ENCODE data around the gene GARIN5A.
A peak's percentile ranks its signal among the peaks of the same experiment; 100 is the strongest.

GARIN5A gene

DNA sequence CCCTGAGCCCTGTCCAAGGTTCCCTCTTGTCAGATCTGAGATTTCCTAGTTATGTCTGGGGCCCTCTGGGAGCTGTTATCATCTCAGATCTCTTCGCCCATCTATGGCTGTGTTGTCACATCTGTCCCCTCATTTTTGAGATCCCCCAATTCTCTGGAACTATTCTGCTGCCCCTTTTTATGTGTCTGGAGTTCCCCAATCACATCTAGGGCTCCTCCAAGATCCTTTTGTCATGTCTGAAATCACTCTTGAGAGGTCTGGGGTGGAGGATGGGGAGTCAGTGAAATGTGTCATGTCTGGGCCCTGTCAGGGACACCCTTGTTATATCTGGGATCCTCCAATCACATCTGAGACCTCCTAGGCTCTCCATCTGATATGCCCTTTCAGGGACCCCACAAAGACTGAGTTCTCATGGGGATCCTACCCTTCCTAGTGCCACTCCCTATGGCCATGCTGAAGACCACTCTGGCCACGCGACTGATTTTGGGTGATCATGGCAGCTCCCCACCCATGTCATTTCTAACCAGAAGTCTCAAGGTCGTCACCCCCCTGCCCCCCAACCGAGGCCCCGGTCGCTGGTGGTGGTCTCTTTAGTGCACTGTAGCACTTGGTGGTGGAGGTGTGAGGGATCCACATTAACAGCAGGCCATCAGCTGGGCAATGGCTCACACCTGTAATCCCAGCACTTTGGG, 47.7 kb downstream of the GARIN5A start:
- no peak overlapping the region for H3K4me3 ChIP-seq (ENCODE audit: control insufficient read depth, low read depth, low read length)
- DNase-seq (ENCODE audit: low read depth) = no peak
- TF ChIP-seq, protein P1, sequence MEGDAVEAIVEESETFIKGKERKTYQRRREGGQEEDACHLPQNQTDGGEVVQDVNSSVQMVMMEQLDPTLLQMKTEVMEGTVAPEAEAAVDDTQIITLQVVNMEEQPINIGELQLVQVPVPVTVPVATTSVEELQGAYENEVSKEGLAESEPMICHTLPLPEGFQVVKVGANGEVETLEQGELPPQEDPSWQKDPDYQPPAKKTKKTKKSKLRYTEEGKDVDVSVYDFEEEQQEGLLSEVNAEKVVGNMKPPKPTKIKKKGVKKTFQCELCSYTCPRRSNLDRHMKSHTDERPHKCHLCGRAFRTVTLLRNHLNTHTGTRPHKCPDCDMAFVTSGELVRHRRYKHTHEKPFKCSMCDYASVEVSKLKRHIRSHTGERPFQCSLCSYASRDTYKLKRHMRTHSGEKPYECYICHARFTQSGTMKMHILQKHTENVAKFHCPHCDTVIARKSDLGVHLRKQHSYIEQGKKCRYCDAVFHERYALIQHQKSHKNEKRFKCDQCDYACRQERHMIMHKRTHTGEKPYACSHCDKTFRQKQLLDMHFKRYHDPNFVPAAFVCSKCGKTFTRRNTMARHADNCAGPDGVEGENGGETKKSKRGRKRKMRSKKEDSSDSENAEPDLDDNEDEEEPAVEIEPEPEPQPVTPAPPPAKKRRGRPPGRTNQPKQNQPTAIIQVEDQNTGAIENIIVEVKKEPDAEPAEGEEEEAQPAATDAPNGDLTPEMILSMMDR (conservative IDR thresholded peaks at IDR 0.05; ENCODE audit: control insufficient read depth, insufficient read depth, low read depth, low read length) = no peak

GRCh38 chr19:50427997-50428425, 48.6 kb downstream of the GARIN5A start:
- TF ChIP-seq, protein P1 (conservative IDR thresholded peaks at IDR 0.05; ENCODE audit: control insufficient read depth, insufficient read depth, low read depth, low read length) = no peak
- peak overlapping the region; percentile 7 for H3K4me3 ChIP-seq (ENCODE audit: control insufficient read depth, low read depth, low read length)
- DNase-seq (ENCODE audit: low read depth) = peak; percentile 70

DNA sequence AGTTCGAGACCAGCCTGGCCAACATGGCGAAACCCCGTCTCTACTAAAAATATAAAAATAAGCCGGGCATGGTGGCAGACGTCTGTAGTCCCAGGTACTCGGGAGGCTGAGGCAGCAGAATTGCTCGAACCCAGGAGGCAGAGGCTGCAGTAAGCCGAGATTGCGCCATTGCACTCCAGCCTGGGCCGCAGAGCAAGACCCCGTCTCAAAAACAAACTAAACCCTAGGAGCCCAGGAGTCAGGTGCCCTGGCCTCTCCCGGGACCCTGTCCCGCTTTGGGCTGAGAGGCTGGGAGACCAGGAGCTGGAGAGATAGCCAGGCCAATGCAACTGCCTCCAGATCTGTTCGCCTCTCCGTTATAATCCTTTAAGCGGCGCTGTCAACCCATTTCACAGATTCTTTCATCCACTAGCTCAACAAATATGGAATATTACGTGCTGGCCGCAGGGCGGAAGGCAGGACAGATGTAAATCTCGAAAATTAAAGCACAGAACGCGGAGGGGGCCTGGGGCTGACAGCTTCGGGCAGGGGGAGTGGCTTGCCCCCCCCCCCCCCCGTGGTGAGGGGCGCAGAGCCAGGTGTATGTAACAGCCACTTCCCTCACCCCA, 49.2 kb downstream of the GARIN5A start:
- DNase-seq (ENCODE audit: low read depth) = no peak
- peak overlapping the region; percentile 7 for H3K4me3 ChIP-seq (ENCODE audit: control insufficient read depth, low read depth, low read length)
- TF ChIP-seq, protein P1 (conservative IDR thresholded peaks at IDR 0.05; ENCODE audit: control insufficient read depth, insufficient read depth, low read depth, low read length) = no peak

DNA sequence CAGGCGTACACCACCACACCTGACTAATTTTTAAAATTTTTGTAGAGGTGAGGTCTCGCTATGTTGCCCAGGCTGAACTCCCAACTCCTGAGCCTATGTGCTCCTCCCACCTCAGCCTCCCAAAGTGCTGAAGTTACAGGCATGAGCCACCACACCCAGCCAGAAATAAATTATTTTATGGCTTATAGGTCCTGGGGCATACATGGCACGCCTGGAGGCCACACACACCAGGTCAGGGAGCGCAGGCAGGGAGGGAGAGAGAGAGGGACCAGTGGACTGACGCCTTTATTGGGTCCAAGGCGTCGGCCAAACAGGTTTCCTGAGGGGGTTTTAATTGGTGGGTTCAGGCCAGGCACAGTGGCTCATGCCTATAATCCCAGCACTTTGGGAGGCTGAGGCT, 51.1 kb downstream of the GARIN5A start:
- no peak overlapping the region for H3K4me3 ChIP-seq (ENCODE audit: control insufficient read depth, low read depth, low read length)
- TF ChIP-seq, protein P1 (conservative IDR thresholded peaks at IDR 0.05; ENCODE audit: control insufficient read depth, insufficient read depth, low read depth, low read length) = no peak
- DNase-seq (ENCODE audit: low read depth) = no peak

DNA sequence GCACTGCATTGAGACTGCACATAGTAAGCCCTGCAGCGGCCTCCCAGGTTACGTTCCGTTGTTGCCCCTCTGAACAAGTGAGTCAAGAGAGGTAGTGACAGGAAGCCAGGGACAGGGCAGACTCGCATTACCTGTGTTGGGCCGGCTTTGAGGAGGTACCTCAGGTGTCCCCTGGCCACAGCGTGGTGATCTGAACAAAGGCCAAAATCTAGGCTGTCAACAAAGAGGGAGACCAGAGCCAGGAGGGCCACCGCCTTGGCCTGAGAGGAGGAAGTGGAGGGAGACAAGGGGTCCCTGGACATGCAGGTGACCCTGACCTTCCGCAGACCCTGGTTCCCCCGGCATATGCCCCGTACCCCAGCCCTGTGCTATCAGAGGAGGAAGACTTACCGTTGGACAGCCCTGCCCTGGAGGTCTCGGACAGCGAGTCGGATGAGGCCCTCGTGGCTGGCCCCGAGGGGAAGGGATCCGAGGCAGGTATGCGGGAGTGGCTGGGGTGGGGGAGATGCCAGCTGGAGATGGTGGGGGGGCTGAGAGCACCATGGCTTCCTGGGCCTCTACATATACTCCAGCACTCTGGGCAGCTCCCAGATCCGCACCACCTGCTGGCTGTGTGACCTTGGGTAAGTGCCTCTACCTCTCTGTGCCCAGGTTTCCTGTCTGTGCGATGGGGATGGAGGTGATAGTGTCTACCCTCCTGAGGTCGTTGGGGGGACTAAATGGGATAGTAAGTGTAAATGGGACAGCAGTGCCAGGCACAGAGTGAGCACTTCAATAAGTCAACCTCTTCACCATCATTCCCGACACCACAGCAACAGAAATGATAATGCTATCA, 53.2 kb downstream of the GARIN5A start:
- DNase-seq (ENCODE audit: low read depth) = no peak
- H3K4me3 ChIP-seq (ENCODE audit: control insufficient read depth, low read depth, low read length) = no peak overlapping the region
- TF ChIP-seq, protein P1 (conservative IDR thresholded peaks at IDR 0.05; ENCODE audit: control insufficient read depth, insufficient read depth, low read depth, low read length) = no peak

GRCh38 chr19:50422397-50423278, 54.0 kb downstream of the GARIN5A start:
- TF ChIP-seq, protein P1 (conservative IDR thresholded peaks at IDR 0.05; ENCODE audit: control insufficient read depth, insufficient read depth, low read depth, low read length) = no peak

More at GRCh38 chr19:50422397-50423278, 54.0 kb downstream of the GARIN5A start:
- no peak for DNase-seq (ENCODE audit: low read depth)
- H3K4me3 ChIP-seq (ENCODE audit: control insufficient read depth, low read depth, low read length) = no peak overlapping the region
